Heart right ventricle (tissue), 16 donors: ENCODE data around the gene HOXB9. TPM values are rescaled to one million over a fixed set of nuclear protein-coding genes. Genes with fewer than 3 reads are reported as not detected.

ENCODE experiments used
- ATAC-seq, 8 donors: fragments of 200-7000 bp; cut with Tn5 transposase; one replicate each; pipeline ENCODE4 v1.9.1; 2020; ENCODE audit warnings: mild to moderate bottlenecking in 8 of 8, moderate library complexity in 8 of 8, moderate number of reproducible peaks in 1 of 8
- DNase-seq, 2 donors: peaks; one replicate each; pipeline ENCODE4 v3.0.0-alpha.2; 2020
- H3K27ac ChIP-seq, 10 donors: fragments of 200-600 bp; sonication (generic) in 2 of 10; one replicate each; pipeline versions ENCODE4 v1.5.0 to v1.8.0; 2020 to 2022; ENCODE audit warnings: mild to moderate bottlenecking in 3 of 10
- H3K27me3 ChIP-seq, 7 donors: fragments of 200-600 bp; one replicate each; pipeline ENCODE4 v1.8.0; 2021 to 2022; ENCODE audit warnings: mild to moderate bottlenecking in 2 of 7
- H3K36me3 ChIP-seq, 9 donors: fragments of 200-600 bp; sonication (generic) in 1 of 9; one replicate each; pipeline versions ENCODE4 v1.5.0 to v1.8.0; 2020 to 2022; ENCODE audit warnings: mild to moderate bottlenecking in 2 of 9
- H3K4me1 ChIP-seq, 9 donors: fragments of 200-600 bp; sonication (generic) in 1 of 9; one replicate each; pipeline versions ENCODE4 v1.5.0 to v1.8.0; 2020 to 2022; ENCODE audit warnings: mild to moderate bottlenecking in 4 of 9
- H3K4me3 ChIP-seq, 10 donors: fragments of 200-600 bp; sonication (generic) in 2 of 10; one replicate each; pipeline versions ENCODE4 v1.5.0 to v1.8.0; 2020 to 2022; ENCODE audit warnings: mild to moderate bottlenecking in 7 of 10, moderate library complexity in 2 of 10
- H3K9me3 ChIP-seq, 11 donors: fragments of 200-600 bp in 10 of 11; sonication (generic) in 2 of 11; one replicate each; pipeline versions ENCODE4 v1.5.0 to v1.8.0; 2013 to 2022; ENCODE audit warnings: mild to moderate bottlenecking in 2 of 11, control low read depth in 1 of 11, moderate library complexity in 1 of 11
- WGBS, 2 donors: extraction: QIAGEN DNeasy Blood & Tissue Kit; methylation state at CpG; one replicate each; pipeline ENCODE4 v1.1.7; 2013; ENCODE audit warnings: inconsistent platforms in 1 of 2; 5-methylcytosine and 5-hydroxymethylcytosine counted together
- intact Hi-C, 10 donors: fragments of 100-400 bp; cut with DNase I; formaldehyde crosslinking; loops; one replicate each; pipeline versions ENCODE4 v1.11.1 to v1.14.2; 2022
- polyA plus RNA-seq, 2 donors: library from polyadenylated mRNA; stranded (reverse); fragments of 200-250 nt; gene quantifications; one replicate each; pipeline ENCODE4 v1.2.3, GENCODE V29; 2013
- total RNA-seq, 10 donors: library from RNA; stranded (reverse); fragmentation: NEBNext Ultra II Directional in 3 of 10; extraction: Animal tissue kit (Norgen Biotek cat#: 25700) in 3 of 10; gene quantifications; one replicate each; pipeline versions ENCODE4 v1.2.1 to v1.2.4, GENCODE V29; 2021 to 2023
- TF ChIP-seq, protein P1 (sequence below), 9 donors: fragments of 200-600 bp; sonication (generic) in 2 of 9; IDR thresholded peaks; one replicate each; pipeline versions ENCODE4 v1.5.0 to v1.8.0; 2021 to 2022; ENCODE audit warnings: antibody characterized with exemption in 9 of 9, mild to moderate bottlenecking in 5 of 9, moderate library complexity in 1 of 9
- donor health status: Arrhythmogenic right ventricular cardiomyopathy.
- donor health status: ischemic (EF 13 %, LVEDD 7.1; RV severe dilation, severe dysfunction).
- donor health status: healthy with polysubstance abuse.
- donor health status: DM: no; HTN: yes; CAD: no.
- donor health status: DM: no; HTN: no; CAD: no.
- donor health status: ischemic (EF 25% LVEDD 6.9; RV normal size, moderate dysfunction).
- donor health status: ischemic (EF 25% LVEDD 5.7; RV mildly dilated, moderate dysfunction).
- donor health status: healthy.
- donor health status: DM: yes; HTN: yes; CAD: no.
- donor health status: Ischemic cardiomyopathy.
- donor health status: ischemic (EF 35%, LVEDD 5.7; RV mildly dilated, moderate dysfunction).
- donor health status: nonischemic (EF 11% LVEDD 7.7; RV severe dilation, severe dysfunction).
- donor health status: DM: yes; HTN: yes; CAD: no.
- donor health status: PGD.
- donor health status: ischemic (EF 29% LVEDD 5.4; RV normal size, mild dysfunction).
- donor health status: nonischemic (EF 23%, LVEDD 6.1; RV moderate dilation, normal function).

HOXB9 gene
- total and polyA plus RNA-seq, 12 donors = not detected

DNA sequence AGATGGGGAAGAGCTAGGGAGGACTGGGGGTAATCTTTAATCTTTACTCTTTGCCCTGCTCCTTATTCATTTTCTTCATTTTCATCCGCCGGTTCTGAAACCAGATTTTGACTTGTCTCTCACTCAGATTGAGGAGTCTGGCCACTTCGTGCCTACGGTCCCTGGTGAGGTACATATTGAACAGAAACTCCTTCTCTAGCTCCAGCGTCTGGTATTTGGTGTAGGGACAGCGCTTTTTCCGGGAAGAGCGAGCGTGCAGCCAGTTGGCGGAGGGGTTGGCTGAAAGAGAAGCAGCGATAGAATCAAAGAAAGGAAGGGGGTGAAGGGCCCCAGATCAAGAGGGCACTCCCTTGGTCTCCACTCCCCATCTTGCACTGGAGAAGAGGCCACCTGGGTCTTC is 3.3 kb downstream of the HOXB9 start:
- TF ChIP-seq, protein P1, sequence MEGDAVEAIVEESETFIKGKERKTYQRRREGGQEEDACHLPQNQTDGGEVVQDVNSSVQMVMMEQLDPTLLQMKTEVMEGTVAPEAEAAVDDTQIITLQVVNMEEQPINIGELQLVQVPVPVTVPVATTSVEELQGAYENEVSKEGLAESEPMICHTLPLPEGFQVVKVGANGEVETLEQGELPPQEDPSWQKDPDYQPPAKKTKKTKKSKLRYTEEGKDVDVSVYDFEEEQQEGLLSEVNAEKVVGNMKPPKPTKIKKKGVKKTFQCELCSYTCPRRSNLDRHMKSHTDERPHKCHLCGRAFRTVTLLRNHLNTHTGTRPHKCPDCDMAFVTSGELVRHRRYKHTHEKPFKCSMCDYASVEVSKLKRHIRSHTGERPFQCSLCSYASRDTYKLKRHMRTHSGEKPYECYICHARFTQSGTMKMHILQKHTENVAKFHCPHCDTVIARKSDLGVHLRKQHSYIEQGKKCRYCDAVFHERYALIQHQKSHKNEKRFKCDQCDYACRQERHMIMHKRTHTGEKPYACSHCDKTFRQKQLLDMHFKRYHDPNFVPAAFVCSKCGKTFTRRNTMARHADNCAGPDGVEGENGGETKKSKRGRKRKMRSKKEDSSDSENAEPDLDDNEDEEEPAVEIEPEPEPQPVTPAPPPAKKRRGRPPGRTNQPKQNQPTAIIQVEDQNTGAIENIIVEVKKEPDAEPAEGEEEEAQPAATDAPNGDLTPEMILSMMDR (IDR thresholded peaks at IDR 0.05) = no peak
- 12 to 17% methylated on average over 11 of the region's 11 CpGs for WGBS, 2 donors
- no peaks in the 10 kb centered on the region for H3K9me3 ChIP-seq
- no peak overlapping the region for H3K4me3 ChIP-seq
- no peak for ATAC-seq
- H3K36me3 ChIP-seq = no peaks in the 10 kb centered on the region
- DNase-seq = no peak
- H3K4me1 ChIP-seq = peaks cover 7 to 37% (median 32%) of the 10 kb centered on the region in 9 donors
- intact Hi-C loops = no loop called here
- H3K27me3 ChIP-seq = peaks cover 65 to 100% (median 100%) of the 10 kb centered on the region in 7 donors
- no peak overlapping the region for H3K27ac ChIP-seq

DNA sequence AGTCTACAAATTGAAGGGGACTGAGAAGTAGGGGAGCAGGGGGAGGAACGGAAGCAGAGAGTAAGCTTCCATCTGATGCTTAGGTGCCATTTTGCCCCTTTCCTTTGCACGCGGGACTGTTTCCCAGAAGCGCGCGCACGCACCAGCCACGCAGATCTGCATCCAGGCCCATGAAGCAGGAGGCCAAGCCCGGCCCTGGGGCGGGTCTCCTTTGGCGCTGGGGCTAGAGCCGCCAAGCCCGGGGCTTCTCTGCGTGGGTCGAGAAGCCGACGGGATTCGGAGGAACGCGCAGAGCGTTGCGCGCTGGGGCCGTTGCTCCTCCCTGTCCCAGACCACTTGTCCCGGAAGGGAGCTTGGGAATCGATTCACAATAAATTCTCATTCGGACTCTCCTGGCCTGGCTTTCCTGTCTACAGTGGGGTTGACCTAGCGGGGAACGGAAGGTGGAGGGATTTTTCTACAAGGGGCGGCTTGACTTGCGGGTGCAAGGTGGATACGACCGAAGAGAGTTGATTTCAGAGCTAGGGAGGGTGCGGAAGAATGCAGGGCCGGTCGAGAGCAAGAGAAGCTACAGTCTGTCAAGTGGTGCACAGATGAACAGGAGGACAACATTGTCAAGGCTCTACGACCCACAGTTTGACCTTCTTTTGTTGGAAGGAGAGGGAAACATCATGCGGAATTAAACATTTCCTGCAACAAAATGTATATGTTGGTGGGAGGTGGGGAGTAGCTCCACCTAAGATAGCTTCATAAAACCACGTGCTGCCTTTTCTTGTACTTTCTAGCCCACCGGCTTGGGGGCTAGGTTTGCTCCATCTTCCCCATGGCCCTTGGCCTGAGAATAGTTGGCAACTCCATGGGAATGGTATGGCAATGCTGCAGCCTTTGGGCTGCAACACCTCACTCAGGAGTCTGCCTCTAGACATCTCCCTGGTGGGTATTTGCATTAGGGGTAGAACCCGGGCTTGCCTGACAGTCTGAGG is 4.5 kb downstream of the HOXB9 start:
- intact Hi-C loops = no loop called here
- Histone ChIP-seq H3K36me3 (no peaks in the 10 kb centered on the region), H3K27ac (no peak overlapping the region), H3K4me1 (peaks cover 7 to 36% (median 30%) of the 10 kb centered on the region in 9 donors), H3K27me3 (peaks cover 69 to 100% (median 100%) of the 10 kb centered on the region in 7 donors), H3K4me3 (no peak overlapping the region), H3K9me3 (no peaks in the 10 kb centered on the region)
- TF ChIP-seq, protein P1 (IDR thresholded peaks at IDR 0.05) = no peak
- WGBS, 2 donors = 7 to 12% methylated on average over 41 of the region's 41 CpGs
- no peak for ATAC-seq
- no peak for DNase-seq

DNA sequence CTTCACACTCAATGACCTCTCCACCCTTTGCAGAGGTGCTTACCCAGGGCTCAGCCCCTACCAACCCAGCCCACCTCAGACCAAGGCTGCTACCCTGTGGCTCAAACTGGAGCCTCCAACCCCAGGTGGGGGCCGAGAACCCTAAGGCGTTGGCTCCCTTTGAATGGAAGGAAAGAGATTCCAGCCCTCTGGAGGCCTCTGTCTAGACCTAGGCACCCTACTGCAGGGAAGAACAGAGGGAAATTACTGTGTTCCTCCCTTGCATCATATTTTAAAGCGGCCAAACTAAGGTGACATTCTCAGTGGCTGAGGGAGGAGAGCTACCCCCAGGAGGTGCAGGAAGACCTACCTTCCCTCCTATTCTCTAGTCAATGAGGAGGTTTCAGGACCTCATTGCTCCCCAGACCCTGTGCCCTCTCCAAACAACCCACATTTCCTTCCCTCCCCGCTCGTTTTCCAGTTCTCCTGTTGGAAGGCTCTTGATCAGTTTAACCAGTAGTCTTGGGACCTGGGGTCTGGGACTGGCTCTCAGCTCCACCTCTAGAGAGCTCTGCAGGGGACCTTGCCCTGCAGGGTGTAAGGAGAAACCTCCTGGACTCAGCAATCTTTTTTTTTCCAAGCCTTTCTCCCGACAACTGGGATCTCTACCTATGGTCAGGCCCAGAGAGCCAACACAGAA is 5.6 kb downstream of the HOXB9 start:
- no peak overlapping the region for H3K4me3 ChIP-seq
- intact Hi-C loops = no loop called here
- no peak overlapping the region for H3K27ac ChIP-seq
- TF ChIP-seq, protein P1 (IDR thresholded peaks at IDR 0.05) = no peak
- peaks cover 3 to 28% (median 19%) of the 10 kb centered on the region in 9 donors for H3K4me1 ChIP-seq
- H3K27me3 ChIP-seq = peaks cover 80 to 100% (median 100%) of the 10 kb centered on the region in 7 donors
- DNase-seq = no peak
- peaks cover 0 to 2% (median 0%) of the 10 kb centered on the region in 9 donors for H3K36me3 ChIP-seq
- H3K9me3 ChIP-seq = no peaks in the 10 kb centered on the region
- WGBS, 2 donors = 20 to 28% methylated on average over 6 of the region's 6 CpGs
- ATAC-seq = no peak

DNA sequence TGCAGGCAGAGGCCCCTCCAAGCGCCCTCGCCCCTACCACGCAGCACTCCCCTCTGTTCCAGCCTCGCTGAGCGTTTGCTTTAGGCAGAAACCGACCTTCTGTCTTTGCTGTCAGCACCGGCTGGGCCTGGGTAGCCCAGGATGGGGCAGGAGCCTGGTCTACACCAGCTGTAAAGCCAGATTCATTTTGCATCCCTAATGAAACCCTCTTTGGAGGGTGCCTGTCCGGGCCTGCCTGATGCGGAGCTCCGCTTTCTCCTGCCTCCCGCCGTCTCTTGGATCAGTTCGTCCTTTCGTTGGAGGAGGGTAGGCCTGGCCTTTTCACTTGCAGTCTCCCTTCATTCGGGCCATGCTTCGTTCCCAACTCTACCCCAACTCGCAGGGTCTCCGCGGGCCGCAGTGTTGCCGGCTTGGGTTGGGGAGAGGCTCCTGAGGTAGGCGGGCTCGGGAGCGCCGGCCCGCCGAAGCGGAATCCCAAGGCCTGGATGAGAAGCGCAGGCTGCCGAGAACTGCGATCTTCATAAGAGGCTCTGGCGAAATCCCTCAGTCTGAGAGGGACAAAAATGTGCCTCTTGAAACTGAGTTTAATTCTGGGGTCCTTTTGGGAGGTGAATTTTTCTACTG is 6.2 kb downstream of the HOXB9 start:
- TF ChIP-seq, protein P1 (IDR thresholded peaks at IDR 0.05) = no peak
- H3K9me3 ChIP-seq = no peaks in the 10 kb centered on the region
- DNase-seq (no peak), ATAC-seq (no peak)
- H3K4me3 ChIP-seq = no peak overlapping the region
- peaks cover 78 to 100% (median 100%) of the 10 kb centered on the region in 7 donors for H3K27me3 ChIP-seq
- peaks cover 0 to 5% (median 0%) of the 10 kb centered on the region in 9 donors for H3K36me3 ChIP-seq
- intact Hi-C loops = loop anchor here in 9 of 10 donors (5.0 to 10.0 kb wide), 8 partner anchors 268 to 595 kb away; no protein-coding TSS in a partner anchor
- WGBS, 2 donors = 9 to 20% methylated on average over 32 of the region's 32 CpGs
- H3K4me1 ChIP-seq = peaks cover 0 to 23% (median 12%) of the 10 kb centered on the region in 9 donors
- no peak overlapping the region for H3K27ac ChIP-seq
